Muscle of arm (tissue), 12 donors: ENCODE measurements around the gene SETX. TPM values are rescaled to one million over a fixed set of nuclear protein-coding genes. Genes with fewer than 3 reads are reported as not detected.

Source experiments
- DNase-seq: peaks from one replicate; pipeline ENCODE4 v3.0.0-alpha.2; 2013
- polyA plus RNA-seq, 12 donors: library from polyadenylated mRNA; unstranded; fragments of 120-200 nt; gene quantifications; one replicate each; pipeline ENCODE4 v1.2.1, GENCODE V29; 2013; ENCODE audit not compliant: insufficient read length in 12 of 12

SETX gene
- polyA plus RNA-seq, 12 donors: 23.1 to 44.5 (median 31.9) TPM; not detected in 1

GRCh38 chr9:132221941-132222340 lies 132.8 kb downstream of the SETX start:
- DNase-seq: no peak

GRCh38 chr9:132218208-132218607 lies 136.6 kb downstream of the SETX start:
- no peak for DNase-seq

DNA sequence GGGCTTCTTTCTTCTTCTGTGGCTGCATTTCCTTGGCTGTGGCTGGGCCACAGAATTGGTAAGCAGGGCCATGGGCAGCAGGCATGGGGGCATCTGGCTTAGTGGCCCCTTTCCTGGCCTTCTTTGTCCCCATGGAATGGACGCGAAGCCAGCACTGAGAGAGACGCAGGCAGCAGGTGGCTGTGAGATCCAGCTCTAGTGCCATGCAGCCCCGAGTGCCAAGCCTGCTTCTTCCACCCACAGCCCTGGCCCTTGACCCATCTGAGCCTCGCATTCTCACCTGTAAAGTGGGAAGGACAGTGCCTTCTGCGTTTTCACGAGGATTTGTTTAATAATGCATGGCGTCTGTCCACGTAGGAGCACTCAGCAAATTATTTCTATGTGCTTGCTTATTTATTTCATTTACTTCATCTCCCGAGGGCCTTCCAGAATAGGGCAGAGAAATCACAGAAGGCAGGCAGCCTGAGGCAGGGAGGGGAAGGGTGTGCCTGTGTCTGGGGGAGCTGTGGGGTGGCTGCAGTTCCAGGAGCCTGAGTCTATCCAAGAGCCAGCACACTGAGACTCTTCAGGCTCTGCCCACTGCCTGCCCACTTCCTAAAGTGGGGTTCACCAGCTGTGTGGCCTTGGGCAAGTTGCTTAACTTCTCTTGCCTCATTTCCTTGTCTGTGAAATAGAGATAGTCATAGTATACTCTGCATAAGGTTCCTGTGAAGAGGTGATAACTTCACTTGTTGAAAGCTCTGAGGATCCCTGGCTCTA lies 137.7 kb downstream of the SETX start:
- DNase-seq: no peak

DNA sequence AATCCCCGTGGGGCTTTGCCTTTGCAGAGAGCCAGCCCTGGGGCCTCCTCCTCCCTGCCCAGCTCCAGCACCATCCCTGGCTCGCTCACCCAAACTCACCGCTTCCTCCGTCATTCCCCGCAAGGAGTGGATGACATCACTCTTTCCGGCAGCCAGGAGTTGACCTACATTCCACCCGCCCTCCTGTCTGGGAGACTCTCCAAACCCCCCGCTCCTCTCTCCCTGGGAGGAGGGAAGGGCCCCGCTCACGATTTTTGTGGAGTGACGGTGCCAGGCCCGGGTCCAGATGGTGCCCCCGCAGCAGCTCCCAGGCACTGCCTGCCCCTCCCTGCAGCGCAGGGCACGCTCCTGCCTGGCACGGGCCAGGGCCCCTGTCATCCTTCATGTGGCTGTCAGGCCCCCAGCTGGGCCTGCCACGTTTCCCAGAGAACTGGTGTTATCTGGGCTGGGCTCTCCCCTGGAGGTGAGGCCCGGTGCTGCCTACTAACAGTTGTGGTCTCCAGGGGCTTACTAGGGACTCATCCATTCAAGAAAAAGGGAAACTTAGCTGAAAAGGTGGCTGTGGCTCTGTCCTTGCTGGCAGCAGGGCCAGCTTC lies 140.7 kb downstream of the SETX start:
- peak; percentile 77 for DNase-seq

GRCh38 chr9:132211570-132211969 lies 143.2 kb downstream of the SETX start:
- DNase-seq: no peak

Other genes starting within 250 kb of the SETX start
- gene NTNG2, start 192.9 kb downstream of the SETX start, polyA plus RNA-seq: 1 to 10 TPM in 1 of 12 donors, under 1 TPM in 9, not detected in 2; 0.11 to 3.3 (median 0.47) TPM
- 10 to 100 TPM in 8 of 12 donors, 1 to 10 TPM in 3, not detected in 1; 5.7 to 14.0 (median 10.7) TPM for gene TTF1, start 51.9 kb upstream of the SETX start, polyA plus RNA-seq
- under 1 TPM in 3 of 12 donors, not detected in 9; 0.09 to 0.32 (median 0.18) TPM for gene CFAP77, start 55.2 kb upstream of the SETX start, polyA plus RNA-seq
- gene BARHL1, start 227.6 kb upstream of the SETX start, polyA plus RNA-seq: not detected